HL-60/S4 treated with phorbol 12-myristate 13-acetate at 8.2 ng/mL for 4 days and 3 days (cell line): ENCODE measurements around the gene PFN2.
"Not testable (repeated sequence)": the region's sequence is repeated elsewhere in the genome, so short reads cannot be mapped to it uniquely, and the experiment has no call there.

Experiments used
- in situ Hi-C: fragments of 300-500 bp; cut with MboI; formaldehyde crosslinking; loops from 2 replicates; pipeline ENCODE4 v1.15.0; 2022; ENCODE audit warnings: low sequenced_read_pairs

The PFN2 gene

GRCh38 chr3:149969110-149969939 is 1.4 kb downstream of the PFN2 start:
- in situ Hi-C loops: no loop called here

DNA sequence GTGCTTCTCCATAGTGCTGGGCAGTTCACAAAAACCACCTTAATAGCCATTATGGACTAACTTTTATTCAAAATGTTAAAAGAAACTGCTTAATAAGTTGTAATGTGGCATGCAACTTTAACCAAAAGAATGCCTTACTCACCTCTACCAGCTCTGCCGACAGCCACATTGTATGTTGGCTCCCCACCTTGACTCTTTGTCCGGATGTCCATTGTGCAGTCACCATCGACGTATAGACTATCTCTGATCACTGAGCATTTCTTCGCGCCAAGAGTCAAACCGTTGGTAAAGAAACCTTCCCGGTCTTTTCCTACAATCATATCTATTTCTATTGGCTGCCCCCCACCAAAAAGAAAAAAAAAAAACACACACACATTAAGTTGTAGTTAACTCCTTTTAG is 2.5 kb downstream of the PFN2 start:
- in situ Hi-C loops: no loop called here

DNA sequence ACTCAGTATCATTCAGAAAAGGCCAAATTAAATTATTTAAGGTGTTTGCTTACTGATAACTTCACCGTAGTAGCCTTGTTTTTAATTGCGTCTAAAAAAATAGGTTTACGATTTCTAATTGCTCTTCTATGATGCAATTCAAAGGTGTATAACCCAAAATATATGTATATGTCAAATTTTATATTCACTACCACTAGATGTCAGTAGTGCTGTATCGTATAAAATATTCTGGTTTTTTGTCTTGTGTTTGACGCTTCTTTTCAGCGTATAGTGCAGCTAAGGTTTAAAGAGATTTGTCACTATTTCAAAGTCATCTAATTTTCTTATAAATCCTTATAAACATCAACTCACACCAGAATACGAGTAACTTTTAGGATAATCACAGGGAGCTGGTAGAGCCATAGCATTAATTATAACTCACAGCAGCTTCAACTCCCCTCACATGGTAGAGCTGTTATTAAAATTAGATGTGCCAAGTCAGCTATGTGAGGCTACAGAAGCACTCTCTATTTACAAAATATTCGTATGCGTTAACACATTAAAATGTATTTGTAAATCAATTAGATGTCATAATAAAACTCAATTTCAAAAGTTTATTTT is 3.5 kb downstream of the PFN2 start:
- in situ Hi-C loops: no loop called here

DNA sequence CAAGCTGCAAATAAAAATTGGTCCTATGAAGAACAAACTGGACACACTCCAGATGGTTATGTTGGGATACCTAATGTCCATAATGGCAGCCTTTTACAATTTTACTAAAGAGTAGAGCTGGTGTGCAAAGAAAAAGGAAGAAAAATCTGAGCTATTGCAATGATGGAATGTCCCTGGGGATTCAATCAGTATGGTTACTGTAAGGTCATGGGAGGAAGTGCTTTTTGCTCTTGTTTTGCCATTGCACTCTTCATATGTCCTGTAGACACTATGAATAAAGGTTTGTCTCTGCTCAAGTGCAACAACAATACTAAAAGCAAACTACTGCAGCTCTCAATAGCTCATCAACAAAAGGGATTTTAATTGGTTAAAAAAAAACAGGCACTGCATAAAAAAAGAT is 5.4 kb downstream of the PFN2 start:
- in situ Hi-C loops: no loop called here

GRCh38 chr3:149964291-149964690 is 6.4 kb downstream of the PFN2 start:
- in situ Hi-C loops: no loop called here

GRCh38 chr3:149963485-149963884 is 7.2 kb downstream of the PFN2 start:
- in situ Hi-C loops: no loop called here

DNA sequence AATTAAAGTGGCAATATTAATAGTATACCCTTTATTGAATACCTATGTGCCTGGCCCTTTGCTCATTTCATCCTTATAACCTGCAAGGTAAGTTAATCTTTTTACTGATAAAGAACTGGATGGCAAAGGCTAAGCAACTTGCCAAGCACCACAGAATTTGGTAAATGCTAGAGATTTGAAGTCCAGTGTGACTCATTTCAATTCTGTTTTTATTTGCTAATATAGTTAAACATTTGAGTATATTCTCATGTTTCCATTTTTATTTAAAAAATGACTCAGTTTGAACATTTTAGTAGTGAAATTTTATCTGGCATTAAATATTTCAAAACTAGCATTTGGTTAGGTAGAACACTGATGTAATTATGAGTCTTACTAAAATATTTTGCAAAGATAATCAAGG is 11.3 kb downstream of the PFN2 start:
- in situ Hi-C loops: no loop called here

DNA sequence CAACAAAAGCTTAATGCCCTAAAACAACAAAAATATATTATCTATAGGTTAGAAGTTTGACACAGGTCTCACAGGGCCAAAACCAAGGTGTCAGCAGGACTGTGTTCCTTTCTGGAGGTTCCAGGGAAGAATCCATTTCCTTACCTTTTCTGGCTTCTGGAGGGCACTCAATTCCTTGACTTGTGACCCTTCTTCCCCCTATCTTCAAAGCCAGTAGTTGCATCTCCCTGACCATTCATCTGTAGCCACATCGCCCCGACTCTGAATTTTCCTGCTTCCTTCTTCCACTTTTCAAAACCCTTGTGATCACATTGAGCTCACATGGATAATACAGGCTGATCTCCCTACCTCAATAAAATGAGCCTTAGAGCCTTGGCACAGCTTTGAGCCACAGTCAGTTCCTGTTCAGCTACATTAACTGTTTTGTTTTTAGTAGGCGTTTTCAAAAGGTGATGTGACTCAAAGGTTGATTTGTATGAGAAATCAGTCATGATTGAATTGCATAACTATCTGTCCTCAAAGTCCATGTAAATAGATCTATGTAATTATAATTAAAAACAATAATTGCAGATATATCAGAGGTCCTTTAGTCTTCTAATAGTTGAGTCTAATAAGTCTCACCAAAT is 12.4 kb downstream of the PFN2 start:
- in situ Hi-C loops: no loop called here

- in situ Hi-C loops: no loop called here
Measured at GRCh38 chr3:149957361-149958125, 13.2 kb downstream of the PFN2 start.

DNA sequence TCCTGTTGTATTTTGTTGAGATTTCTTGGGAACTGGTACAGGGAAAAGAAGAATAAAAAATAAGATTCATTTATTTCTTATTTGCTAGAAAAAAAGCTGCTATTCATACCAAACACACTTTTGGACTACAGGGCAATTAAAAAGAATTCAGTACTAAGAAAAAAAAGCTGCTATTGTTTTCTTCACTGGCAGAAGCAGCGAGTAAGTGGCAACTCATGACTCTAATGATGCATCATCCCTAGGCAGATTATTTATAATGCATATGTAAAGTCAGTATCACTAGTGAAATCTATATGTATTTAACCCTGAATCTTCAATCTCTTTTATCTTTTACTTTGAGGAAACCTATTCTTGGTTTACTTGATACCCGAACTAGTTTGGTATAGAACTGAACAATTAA is 15.2 kb downstream of the PFN2 start:
- in situ Hi-C loops: no loop called here

GRCh38 chr3:149954812-149955211 is 15.9 kb downstream of the PFN2 start:
- in situ Hi-C loops: no loop called here

DNA sequence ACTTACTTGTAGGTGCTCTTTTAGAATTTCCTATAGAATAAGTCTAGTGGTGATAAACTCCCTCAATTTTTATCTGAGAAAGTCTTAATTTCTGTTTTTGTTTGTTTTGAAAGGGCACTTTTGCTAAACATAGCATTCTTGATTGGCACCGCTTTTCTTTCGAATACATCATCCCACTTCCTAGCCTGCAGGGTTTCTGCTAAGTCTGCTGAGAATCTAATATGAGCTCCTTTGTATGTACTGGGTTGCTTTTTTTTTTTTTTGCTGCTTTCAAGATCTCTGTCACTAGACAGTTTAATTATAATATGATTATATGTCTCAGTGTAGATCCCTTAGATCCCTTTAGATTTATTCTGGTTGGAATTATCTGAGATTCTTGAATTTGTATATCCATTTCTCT is 21.5 kb downstream of the PFN2 start:
- in situ Hi-C loops: no loop called here

DNA sequence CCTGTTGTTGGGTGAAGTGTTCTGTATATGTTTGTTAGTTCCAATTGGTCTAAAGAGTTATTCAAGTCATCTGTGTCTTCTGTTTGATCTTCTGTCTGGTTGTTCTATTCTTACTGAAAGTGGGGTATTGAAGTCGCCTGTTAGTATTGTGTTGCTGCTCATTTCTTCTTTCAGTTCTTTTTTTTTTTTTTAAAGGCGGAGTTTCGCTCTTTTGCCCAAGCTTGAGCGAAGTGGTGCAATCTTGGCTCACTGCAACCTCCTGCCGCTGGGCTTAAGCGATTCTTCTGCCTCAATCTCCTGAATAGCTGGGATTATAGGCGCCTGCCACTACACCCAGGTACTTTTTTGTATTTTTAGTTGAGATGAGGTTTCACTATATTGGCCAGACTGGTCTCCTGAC is 23.5 kb downstream of the PFN2 start:
- in situ Hi-C loops: no loop called here

DNA sequence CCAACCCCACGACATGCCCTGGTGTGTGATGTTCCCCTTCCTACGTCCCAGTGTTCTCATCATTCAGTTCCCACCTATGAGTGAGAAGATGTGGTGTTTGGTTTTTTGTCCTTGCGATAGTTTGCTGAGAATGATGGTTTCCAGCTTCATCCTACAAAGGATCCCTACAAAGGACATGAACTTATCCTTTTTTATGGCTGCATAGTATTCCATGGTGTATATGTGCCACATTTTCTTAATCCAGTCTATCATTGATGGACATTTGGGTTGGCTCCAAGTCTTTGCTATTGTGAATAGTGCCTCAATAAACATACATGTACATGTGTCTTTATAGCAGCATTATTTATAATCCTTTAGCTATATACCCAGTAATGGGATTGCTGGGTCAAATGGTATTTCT is 26.7 kb downstream of the PFN2 start:
- in situ Hi-C loops: not testable (repeated sequence)

- in situ Hi-C loops: no loop called here
Measured at GRCh38 chr3:149942409-149942808, 28.3 kb downstream of the PFN2 start.

- in situ Hi-C loops: no loop called here
Measured at GRCh38 chr3:149941946-149942345, 28.7 kb downstream of the PFN2 start.

DNA sequence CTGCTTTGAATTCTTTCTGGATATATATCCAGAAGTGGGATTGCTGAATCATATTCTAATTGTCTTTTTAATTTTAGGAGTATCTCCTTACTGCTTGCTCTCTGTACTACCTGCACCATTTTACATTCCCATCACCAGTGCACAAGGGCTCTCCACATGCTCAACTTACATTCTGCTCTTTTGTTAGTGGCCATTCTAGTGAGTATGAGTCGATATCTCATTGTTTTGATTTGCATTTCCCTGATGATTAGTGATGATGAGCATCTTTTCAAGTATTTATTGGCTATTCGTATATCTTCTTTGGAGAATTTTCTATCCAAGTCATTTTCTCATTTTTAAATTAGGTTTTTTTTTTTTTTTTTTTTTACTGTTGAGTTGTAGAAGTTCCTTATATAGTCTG is 29.5 kb downstream of the PFN2 start:
- in situ Hi-C loops: no loop called here

GRCh38 chr3:149938392-149939055 is 32.2 kb downstream of the PFN2 start:
- in situ Hi-C loops: not testable (repeated sequence)

DNA sequence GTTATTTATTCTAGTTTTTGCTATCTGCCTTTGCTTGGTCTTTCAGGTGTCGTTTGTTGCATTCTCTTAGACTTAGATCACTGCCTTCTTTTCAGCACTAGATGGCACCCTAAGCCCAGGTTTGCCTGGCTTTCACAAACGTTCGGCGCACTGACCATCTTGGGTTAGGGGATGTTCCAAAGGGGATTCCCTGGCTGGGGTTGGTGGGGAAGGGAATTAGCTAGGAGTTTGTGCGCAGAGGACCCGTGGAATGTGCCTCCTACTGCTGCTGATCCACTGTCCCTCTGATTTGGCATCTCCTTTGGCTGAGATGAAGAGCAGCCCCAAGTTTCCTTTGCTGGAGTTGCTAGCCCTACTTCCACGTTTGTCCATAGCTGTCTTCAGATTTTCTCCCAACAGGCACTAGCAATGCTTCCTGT is 33.9 kb downstream of the PFN2 start:
- in situ Hi-C loops: no loop called here

GRCh38 chr3:149934524-149934923 is 36.2 kb downstream of the PFN2 start:
- in situ Hi-C loops: no loop called here

- in situ Hi-C loops: no loop called here
Measured at GRCh38 chr3:149933858-149934257, 36.8 kb downstream of the PFN2 start.
